DOHH2 (cell line): ENCODE measurements around the gene PTTG1.

Source experiments
- H3F3A ChIP-seq: fragments of 200-600 bp; sonication (generic), shearing (Covaris generic); 2 replicates; pipeline ENCODE4 v1.6.0; 2016; ENCODE audit warnings: antibody characterized with exemption, mild to moderate bottlenecking; ENCODE audit not compliant: control insufficient read depth, insufficient read depth
- H3K27ac ChIP-seq: fragments of 200-600 bp; sonication (generic); 2 replicates; pipeline ENCODE4 v1.5.1; 2014; ENCODE audit warnings: low read depth, mild to moderate bottlenecking, low read length, moderate library complexity
- H3K27me3 ChIP-seq: fragments of 200-600 bp; sonication (generic); 2 replicates; pipeline ENCODE4 v1.6.1; 2014; ENCODE audit warnings: mild to moderate bottlenecking, low read length, mixed read lengths; ENCODE audit not compliant: control insufficient read depth
- H3K36me3 ChIP-seq: fragments of 200-600 bp; sonication (generic); 2 replicates; pipeline ENCODE4 v1.6.1; 2014; ENCODE audit warnings: mild to moderate bottlenecking, low read length, moderate library complexity, mixed read lengths; ENCODE audit not compliant: control insufficient read depth
- H3K4me1 ChIP-seq: fragments of 200-600 bp; sonication (generic); 2 replicates; pipeline ENCODE4 v1.6.1; 2014; ENCODE audit warnings: mild to moderate bottlenecking, low read length, mixed read lengths; ENCODE audit not compliant: control insufficient read depth
- H3K4me2 ChIP-seq: fragments of 200-600 bp; sonication (generic); 2 replicates; pipeline ENCODE4 v1.6.0; 2014; ENCODE audit warnings: mild to moderate bottlenecking, low read length, moderate library complexity
- H3K4me3 ChIP-seq: fragments of 200-600 bp; sonication (generic); 2 replicates; pipeline ENCODE4 v1.5.1; 2014; ENCODE audit warnings: mild to moderate bottlenecking, low read length, mixed read lengths
- H3K79me2 ChIP-seq: fragments of 200-600 bp; sonication (generic); 2 replicates; pipeline ENCODE4 v1.6.1; 2014; ENCODE audit warnings: mild to moderate bottlenecking, low read length, mixed read lengths; ENCODE audit not compliant: control insufficient read depth
- H3K9me2 ChIP-seq: fragments of 200-600 bp; sonication (generic); replicated peaks from 2 replicates; pipeline ENCODE4 v1.6.1; 2014; ENCODE audit warnings: mild to moderate bottlenecking, low read length, mixed read lengths; ENCODE audit not compliant: control insufficient read depth
- H3K9me3 ChIP-seq: fragments of 200-600 bp; sonication (generic); 2 replicates; pipeline ENCODE4 v1.6.1; 2014; ENCODE audit warnings: antibody characterized with exemption, low read length, mixed read lengths; ENCODE audit not compliant: control insufficient read depth, insufficient read depth
- H4K20me1 ChIP-seq: fragments of 200-600 bp; sonication (generic); 2 replicates; pipeline ENCODE4 v1.6.0; 2014; ENCODE audit warnings: low read depth, mild to moderate bottlenecking, antibody characterized with exemption, low read length, moderate library complexity; ENCODE audit not compliant: control insufficient read depth, insufficient read depth
- EZH2phosphoT487 ChIP-seq: fragments of 200-600 bp; sonication (generic); IDR thresholded peaks from 2 replicates; pipeline ENCODE4 v1.6.1; 2017; ENCODE audit warnings: borderline replicate concordance, mild to moderate bottlenecking, antibody characterized with exemption, low read length, moderate library complexity, mixed read lengths
- TF ChIP-seq, protein P1 (sequence below): fragments of 200-600 bp; sonication (generic); IDR thresholded peaks from one replicate; pipeline ENCODE4 v1.5.1; 2014; ENCODE audit warnings: antibody characterized with exemption, mild to moderate bottlenecking, low read depth, low read length; ENCODE audit not compliant: poor library complexity, severe bottlenecking

Gene PTTG1

DNA sequence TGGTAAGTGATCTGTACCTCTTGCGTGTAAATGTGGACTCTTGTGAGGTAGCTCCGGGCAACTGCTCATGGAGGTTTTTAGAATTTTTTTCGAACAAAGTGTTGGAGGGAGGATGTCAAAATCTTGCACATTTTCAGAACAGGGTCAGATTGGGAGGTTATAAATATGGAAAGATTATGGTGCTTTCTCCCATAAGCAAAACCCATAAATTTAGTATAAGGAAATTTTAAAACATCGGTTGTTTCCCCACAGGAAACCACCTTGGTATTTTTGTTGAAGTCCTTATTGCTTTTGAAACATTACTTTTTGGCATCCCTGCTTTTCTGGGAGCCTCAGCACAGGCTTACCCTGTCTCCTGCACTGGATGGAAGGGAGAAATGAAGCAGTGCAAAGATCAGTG, 33.9 kb downstream of the PTTG1 start:
- H3K79me2 ChIP-seq, result no peaks in the 10 kb centered on the region
- H4K20me1 ChIP-seq, result no peaks in the 10 kb centered on the region
- no peaks in the 10 kb centered on the region for H3K36me3 ChIP-seq
- no peak overlapping the region for H3K27ac ChIP-seq
- no peaks in the 10 kb centered on the region for H3K9me3 ChIP-seq
- H3K4me3 ChIP-seq, result no peak overlapping the region
- no peaks in the 10 kb centered on the region for H3K9me2 ChIP-seq
- no peaks in the 10 kb centered on the region for H3K27me3 ChIP-seq
- TF ChIP-seq, protein P1, sequence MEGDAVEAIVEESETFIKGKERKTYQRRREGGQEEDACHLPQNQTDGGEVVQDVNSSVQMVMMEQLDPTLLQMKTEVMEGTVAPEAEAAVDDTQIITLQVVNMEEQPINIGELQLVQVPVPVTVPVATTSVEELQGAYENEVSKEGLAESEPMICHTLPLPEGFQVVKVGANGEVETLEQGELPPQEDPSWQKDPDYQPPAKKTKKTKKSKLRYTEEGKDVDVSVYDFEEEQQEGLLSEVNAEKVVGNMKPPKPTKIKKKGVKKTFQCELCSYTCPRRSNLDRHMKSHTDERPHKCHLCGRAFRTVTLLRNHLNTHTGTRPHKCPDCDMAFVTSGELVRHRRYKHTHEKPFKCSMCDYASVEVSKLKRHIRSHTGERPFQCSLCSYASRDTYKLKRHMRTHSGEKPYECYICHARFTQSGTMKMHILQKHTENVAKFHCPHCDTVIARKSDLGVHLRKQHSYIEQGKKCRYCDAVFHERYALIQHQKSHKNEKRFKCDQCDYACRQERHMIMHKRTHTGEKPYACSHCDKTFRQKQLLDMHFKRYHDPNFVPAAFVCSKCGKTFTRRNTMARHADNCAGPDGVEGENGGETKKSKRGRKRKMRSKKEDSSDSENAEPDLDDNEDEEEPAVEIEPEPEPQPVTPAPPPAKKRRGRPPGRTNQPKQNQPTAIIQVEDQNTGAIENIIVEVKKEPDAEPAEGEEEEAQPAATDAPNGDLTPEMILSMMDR, result no peak
- TF ChIP-seq EZH2phosphoT487, result no peak
- H3F3A ChIP-seq, result no peaks in the 10 kb centered on the region
- H3K4me2 ChIP-seq, result no peak overlapping the region
- H3K4me1 ChIP-seq, result peaks cover 27% of the 10 kb centered on the region

DNA sequence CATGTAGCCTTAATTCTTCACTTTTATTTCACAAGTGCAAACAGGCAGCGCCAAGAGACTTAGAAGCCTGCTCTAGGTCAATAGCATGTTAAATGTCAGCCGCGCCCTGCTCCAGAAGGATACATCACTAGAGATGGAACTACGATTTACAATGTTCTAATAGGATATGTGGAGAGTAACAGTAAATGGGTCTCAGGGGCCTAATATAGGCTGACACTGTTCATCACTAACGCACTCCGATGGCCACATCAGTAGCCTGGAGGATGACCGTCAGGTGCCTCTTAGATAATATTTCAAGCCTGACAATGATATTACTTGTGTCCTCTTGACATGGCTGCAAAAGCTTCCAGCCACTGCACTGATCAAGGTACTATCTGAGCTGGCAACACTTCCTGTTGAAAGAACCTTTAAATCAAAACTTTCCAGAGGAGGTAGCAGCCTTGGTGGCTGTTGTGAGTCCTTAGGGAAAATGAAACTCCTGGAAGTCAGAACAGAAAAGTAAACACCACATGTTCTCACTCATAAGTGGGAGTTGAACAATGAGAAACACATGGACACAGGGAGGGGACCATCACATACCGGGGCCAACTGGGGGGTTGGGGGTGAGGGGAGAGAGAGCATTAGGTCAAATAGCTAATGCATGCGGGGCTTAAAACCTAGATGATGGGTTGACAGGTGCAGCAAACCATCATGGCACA, 35.0 kb downstream of the PTTG1 start:
- H3K4me1 ChIP-seq, result peaks cover 27% of the 10 kb centered on the region

DNA sequence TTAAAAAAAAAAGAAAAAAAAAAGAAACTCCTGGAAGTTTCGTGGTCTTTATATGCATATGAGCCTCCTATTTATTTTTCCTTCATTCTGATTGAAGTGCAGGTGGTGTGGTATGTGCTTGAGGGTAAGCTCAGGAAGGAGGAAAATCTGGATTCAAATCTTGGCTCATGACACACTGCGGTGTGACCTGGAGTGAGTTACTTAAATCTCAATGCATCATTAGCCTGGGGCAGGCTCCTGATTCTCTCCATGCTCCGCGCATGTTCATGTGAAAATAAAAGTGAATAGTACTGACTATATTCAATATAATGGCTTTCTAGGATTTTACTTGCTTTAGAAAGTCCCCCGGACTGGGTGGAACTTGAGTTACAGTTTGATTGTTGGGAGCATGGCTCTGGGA, 35.6 kb downstream of the PTTG1 start:
- H3K4me1 ChIP-seq, result peaks cover 26% of the 10 kb centered on the region
- no peak overlapping the region for H3K4me2 ChIP-seq
- no peaks in the 10 kb centered on the region for H3K36me3 ChIP-seq
- H3K27ac ChIP-seq, result no peak overlapping the region
- no peaks in the 10 kb centered on the region for H3K79me2 ChIP-seq
- no peaks in the 10 kb centered on the region for H3K9me3 ChIP-seq
- no peak for TF ChIP-seq EZH2phosphoT487
- TF ChIP-seq, protein P1, result no peak
- no peaks in the 10 kb centered on the region for H4K20me1 ChIP-seq
- H3K9me2 ChIP-seq, result no peaks in the 10 kb centered on the region
- no peaks in the 10 kb centered on the region for H3K27me3 ChIP-seq
- no peak overlapping the region for H3K4me3 ChIP-seq
- no peaks in the 10 kb centered on the region for H3F3A ChIP-seq

More for the DNA sequence above, 35.0 kb downstream of the PTTG1 start:
- Histone ChIP-seq H3K9me3 (no peaks in the 10 kb centered on the region), H3K79me2 (no peaks in the 10 kb centered on the region), H3K4me2 (no peak overlapping the region), H3K36me3 (no peaks in the 10 kb centered on the region), H4K20me1 (no peaks in the 10 kb centered on the region), H3F3A (no peaks in the 10 kb centered on the region), H3K4me3 (no peak overlapping the region), H3K27ac (no peak overlapping the region), H3K9me2 (no peaks in the 10 kb centered on the region), H3K27me3 (no peaks in the 10 kb centered on the region)
- TF ChIP-seq, protein P1, result no peak
- no peak for TF ChIP-seq EZH2phosphoT487
